ENCODE data around the gene CHSY1. TPM values are rescaled to one million over a fixed set of nuclear protein-coding genes. Genes with fewer than 3 reads are reported as not detected.
A peak's percentile ranks its signal among the peaks of the same experiment; 100 is the strongest.

CHSY1 gene
- total RNA-seq, 1 donor from 2014 or later, result 41.7 TPM

- peak; percentile 92 for DNase-seq
These were observed 63.8 kb downstream of the CHSY1 start for GRCh38 chr15:101187820-101188636.

GRCh38 chr15:101185770-101186169 lies 66.1 kb downstream of the CHSY1 start:
- DNase-seq, result no peak

GRCh38 chr15:101185336-101185735 lies 66.5 kb downstream of the CHSY1 start:
- DNase-seq, result no peak

GRCh38 chr15:101184830-101185229 lies 67.0 kb downstream of the CHSY1 start:
- no peak for DNase-seq

- peak; percentile 46 for DNase-seq
These were observed 67.9 kb downstream of the CHSY1 start for GRCh38 chr15:101183931-101184305.

- DNase-seq, result peak; percentile 90
These were observed 68.5 kb downstream of the CHSY1 start for GRCh38 chr15:101183226-101183930.

GRCh38 chr15:101182215-101182614 lies 69.6 kb downstream of the CHSY1 start:
- no peak for DNase-seq

- no peak for DNase-seq
These were observed 70.5 kb downstream of the CHSY1 start for GRCh38 chr15:101181349-101181748.

GRCh38 chr15:101180620-101181307 lies 71.1 kb downstream of the CHSY1 start:
- DNase-seq, result no peak

GRCh38 chr15:101179341-101180153 lies 72.3 kb downstream of the CHSY1 start:
- peak; percentile 73 for DNase-seq

GRCh38 chr15:101178931-101179330 lies 72.9 kb downstream of the CHSY1 start:
- no peak for DNase-seq

GRCh38 chr15:101178479-101178878 lies 73.4 kb downstream of the CHSY1 start:
- DNase-seq, result peak; percentile 94

- DNase-seq, result peak; percentile 70
These were observed 74.0 kb downstream of the CHSY1 start for GRCh38 chr15:101177866-101178265.

- no peak for DNase-seq
These were observed 75.2 kb downstream of the CHSY1 start for GRCh38 chr15:101176625-101177024.

- DNase-seq, result peak; percentile 39
These were observed 76.4 kb downstream of the CHSY1 start for GRCh38 chr15:101175401-101175800.

GRCh38 chr15:101174152-101174920 lies 77.5 kb downstream of the CHSY1 start:
- peak; percentile 38 for DNase-seq

- DNase-seq, result no peak
These were observed 78.4 kb downstream of the CHSY1 start for GRCh38 chr15:101173233-101174119.

- peak; percentile 72 for DNase-seq
These were observed 79.3 kb downstream of the CHSY1 start for GRCh38 chr15:101172501-101173071.

- DNase-seq, result no peak
These were observed 79.9 kb downstream of the CHSY1 start for GRCh38 chr15:101171954-101172353.
